Central memory CD8-positive, alpha-beta T cell (primary cell): ENCODE data around the gene IGIP.

Experiments
- ATAC-seq: fragments of 150-1000 bp; cut with Tn5 transposase; replicated peaks from 2 replicates; pipeline ENCODE4 v1.10.0; 2022; ENCODE audit warnings: mild to moderate bottlenecking, moderate FRiP score, moderate number of reproducible peaks; ENCODE audit not compliant: poor library complexity, severe bottlenecking; ENCODE audit errors: extremely low read depth
- DNase-seq, 2 donors: peaks; one replicate each; pipeline ENCODE4 v3.0.0; 2021; ENCODE audit warnings: low spot score in 2 of 2
- H3K27ac Mint-ChIP-seq: one replicate; pipeline ENCODE4 v1.8.0; 2022; ENCODE audit warnings: low read depth, mild to moderate bottlenecking, moderate library complexity, mixed read lengths
- H3K27me3 Mint-ChIP-seq: one replicate; pipeline ENCODE4 v1.8.0; 2022; ENCODE audit warnings: mixed read lengths
- H3K36me3 Mint-ChIP-seq: one replicate; pipeline ENCODE4 v1.8.0; 2022; ENCODE audit warnings: mild to moderate bottlenecking, moderate library complexity, mixed read lengths; ENCODE audit not compliant: insufficient read depth
- H3K4me1 Mint-ChIP-seq: one replicate; pipeline ENCODE4 v1.8.0; 2022; ENCODE audit warnings: mixed read lengths
- H3K4me3 Mint-ChIP-seq: one replicate; pipeline ENCODE4 v1.8.0; 2022; ENCODE audit warnings: mild to moderate bottlenecking, moderate library complexity, mixed read lengths
- H3K9me3 Mint-ChIP-seq: one replicate; pipeline ENCODE4 v1.8.0; 2022; ENCODE audit warnings: mixed read lengths

IGIP gene

GRCh38 chr5:140125637-140126036 is at the start of gene IGIP:
Gene IGIP (plus strand): TSS chr5:140125937. CDS start chr5:140128477, 2,540 bp downstream.
- H3K27ac Mint-ChIP-seq, result no peak within 1 kb of the TSS
- H3K4me3 Mint-ChIP-seq, result no peak within 1 kb of the TSS
- peaks cover 28% of the 10 kb centered on the region for H3K4me1 Mint-ChIP-seq
- H3K9me3 Mint-ChIP-seq, result no peaks in the 10 kb centered on the region
- ATAC-seq (no peak), DNase-seq (no peak)
- H3K27me3 Mint-ChIP-seq, result no peaks in the 10 kb centered on the region
- no peaks in the 10 kb centered on the region for H3K36me3 Mint-ChIP-seq

GRCh38 chr5:140076142-140076541 is 49.6 kb upstream of the IGIP start:
- no peak overlapping the region for H3K4me3 Mint-ChIP-seq

GRCh38 chr5:140076788-140077187 is 48.9 kb upstream of the IGIP start:
- no peak for ATAC-seq
- H3K4me3 Mint-ChIP-seq, result no peak overlapping the region
- DNase-seq, result no peak

More at GRCh38 chr5:140076142-140076541, 49.6 kb upstream of the IGIP start:
- DNase-seq (no peak), ATAC-seq (no peak)
- Mint-ChIP-seq H3K36me3 (peaks cover 2% of the 10 kb centered on the region), H3K27me3 (peaks cover 40% of the 10 kb centered on the region), H3K4me1 (no peaks in the 10 kb centered on the region), H3K27ac (no peak overlapping the region), H3K9me3 (no peaks in the 10 kb centered on the region)

GRCh38 chr5:140083120-140083519 is 42.6 kb upstream of the IGIP start:
- Mint-ChIP-seq H3K9me3 (no peaks in the 10 kb centered on the region), H3K27me3 (peaks cover 39% of the 10 kb centered on the region), H3K27ac (no peak overlapping the region), H3K36me3 (peaks cover 2% of the 10 kb centered on the region), H3K4me1 (no peaks in the 10 kb centered on the region), H3K4me3 (no peak overlapping the region)
- DNase-seq (no peak), ATAC-seq (no peak)

More at GRCh38 chr5:140076788-140077187, 48.9 kb upstream of the IGIP start:
- peaks cover 2% of the 10 kb centered on the region for H3K36me3 Mint-ChIP-seq
- H3K4me1 Mint-ChIP-seq, result no peaks in the 10 kb centered on the region
- H3K27me3 Mint-ChIP-seq, result peaks cover 40% of the 10 kb centered on the region
- H3K9me3 Mint-ChIP-seq, result no peaks in the 10 kb centered on the region
- no peak overlapping the region for H3K27ac Mint-ChIP-seq

GRCh38 chr5:140083650-140084049 is 42.1 kb upstream of the IGIP start:
- peaks cover 2% of the 10 kb centered on the region for H3K36me3 Mint-ChIP-seq
- DNase-seq, result no peak
- no peak for ATAC-seq
- no peaks in the 10 kb centered on the region for H3K9me3 Mint-ChIP-seq
- H3K27me3 Mint-ChIP-seq, result peaks cover 39% of the 10 kb centered on the region
- H3K27ac Mint-ChIP-seq, result no peak overlapping the region
- no peak overlapping the region for H3K4me3 Mint-ChIP-seq
- H3K4me1 Mint-ChIP-seq, result no peaks in the 10 kb centered on the region

- H3K9me3 Mint-ChIP-seq, result peaks cover 6% of the 10 kb centered on the region
- H3K27me3 Mint-ChIP-seq, result peaks cover 39% of the 10 kb centered on the region
- H3K36me3 Mint-ChIP-seq, result peaks cover 2% of the 10 kb centered on the region
- DNase-seq, result no peak
- no peaks in the 10 kb centered on the region for H3K4me1 Mint-ChIP-seq
- no peak for ATAC-seq
- H3K27ac Mint-ChIP-seq, result no peak overlapping the region
- H3K4me3 Mint-ChIP-seq, result no peak overlapping the region
These were observed 41.2 kb upstream of the IGIP start for GRCh38 chr5:140084541-140084940.

- H3K9me3 Mint-ChIP-seq, result peaks cover 17% of the 10 kb centered on the region
- no peaks in the 10 kb centered on the region for H3K36me3 Mint-ChIP-seq
- H3K4me1 Mint-ChIP-seq, result no peaks in the 10 kb centered on the region
- H3K27ac Mint-ChIP-seq, result no peak overlapping the region
- H3K4me3 Mint-ChIP-seq, result no peak overlapping the region
- DNase-seq (no peak), ATAC-seq (no peak)
- H3K27me3 Mint-ChIP-seq, result peaks cover 40% of the 10 kb centered on the region
These were observed 35.5 kb upstream of the IGIP start for GRCh38 chr5:140090251-140090650.

GRCh38 chr5:140093179-140093578 is 32.6 kb upstream of the IGIP start:
- H3K4me1 Mint-ChIP-seq, result no peaks in the 10 kb centered on the region
- H3K27me3 Mint-ChIP-seq, result peaks cover 34% of the 10 kb centered on the region
- H3K36me3 Mint-ChIP-seq, result no peaks in the 10 kb centered on the region
- DNase-seq (no peak), ATAC-seq (no peak)
- peaks cover 17% of the 10 kb centered on the region for H3K9me3 Mint-ChIP-seq
- no peak overlapping the region for H3K27ac Mint-ChIP-seq
- H3K4me3 Mint-ChIP-seq, result no peak overlapping the region

- no peaks in the 10 kb centered on the region for H3K4me1 Mint-ChIP-seq
- ATAC-seq (no peak), DNase-seq (no peak)
- no peak overlapping the region for H3K4me3 Mint-ChIP-seq
- no peaks in the 10 kb centered on the region for H3K36me3 Mint-ChIP-seq
- peaks cover 17% of the 10 kb centered on the region for H3K9me3 Mint-ChIP-seq
- H3K27ac Mint-ChIP-seq, result no peak overlapping the region
- peaks cover 34% of the 10 kb centered on the region for H3K27me3 Mint-ChIP-seq
These were observed 31.9 kb upstream of the IGIP start for GRCh38 chr5:140093866-140094265.

- H3K9me3 Mint-ChIP-seq, result peaks cover 11% of the 10 kb centered on the region
- H3K27ac Mint-ChIP-seq, result no peak overlapping the region
- no peaks in the 10 kb centered on the region for H3K36me3 Mint-ChIP-seq
- H3K4me1 Mint-ChIP-seq, result no peaks in the 10 kb centered on the region
- DNase-seq (no peak), ATAC-seq (no peak)
- H3K27me3 Mint-ChIP-seq, result peaks cover 33% of the 10 kb centered on the region
- no peak overlapping the region for H3K4me3 Mint-ChIP-seq
These were observed 30.8 kb upstream of the IGIP start for GRCh38 chr5:140094889-140095288.

GRCh38 chr5:140101179-140101578 is 24.6 kb upstream of the IGIP start:
- Mint-ChIP-seq H3K9me3 (no peaks in the 10 kb centered on the region), H3K27ac (no peak overlapping the region), H3K36me3 (no peaks in the 10 kb centered on the region), H3K4me3 (no peak overlapping the region), H3K4me1 (no peaks in the 10 kb centered on the region), H3K27me3 (no peaks in the 10 kb centered on the region)
- no peak for DNase-seq
- ATAC-seq, result no peak

- no peak overlapping the region for H3K27ac Mint-ChIP-seq
- H3K4me3 Mint-ChIP-seq, result no peak overlapping the region
- H3K9me3 Mint-ChIP-seq, result no peaks in the 10 kb centered on the region
- no peaks in the 10 kb centered on the region for H3K27me3 Mint-ChIP-seq
- H3K36me3 Mint-ChIP-seq, result peaks cover 8% of the 10 kb centered on the region
- no peak for ATAC-seq
- H3K4me1 Mint-ChIP-seq, result peaks cover 7% of the 10 kb centered on the region
- DNase-seq, result no peak
These were observed 22.6 kb upstream of the IGIP start for GRCh38 chr5:140103154-140103553.

- no peak for ATAC-seq
These were observed 21.6 kb upstream of the IGIP start for GRCh38 chr5:140104100-140104499.

GRCh38 chr5:140106101-140106500 is 19.6 kb upstream of the IGIP start:
- Mint-ChIP-seq H3K4me1 (peaks cover 23% of the 10 kb centered on the region), H3K27me3 (no peaks in the 10 kb centered on the region), H3K9me3 (no peaks in the 10 kb centered on the region), H3K4me3 (peak overlapping the region; percentile 99), H3K27ac (no peak overlapping the region), H3K36me3 (peaks cover 13% of the 10 kb centered on the region)
- ATAC-seq (no peak), DNase-seq (no peak)

More at GRCh38 chr5:140104100-140104499, 21.6 kb upstream of the IGIP start:
- Mint-ChIP-seq H3K27me3 (no peaks in the 10 kb centered on the region), H3K9me3 (no peaks in the 10 kb centered on the region), H3K4me3 (no peak overlapping the region), H3K4me1 (peaks cover 16% of the 10 kb centered on the region), H3K27ac (no peak overlapping the region), H3K36me3 (peaks cover 13% of the 10 kb centered on the region)
- DNase-seq, result no peak
